Measurements from ENCODE around the gene TRMO. TPM values are rescaled to one million over a fixed set of nuclear protein-coding genes. Genes with fewer than 3 reads are reported as not detected.
"Not testable (repeated sequence)": the region's sequence is repeated elsewhere in the genome, so short reads cannot be mapped to it uniquely, and the experiment has no call there.

TRMO gene, protein sequence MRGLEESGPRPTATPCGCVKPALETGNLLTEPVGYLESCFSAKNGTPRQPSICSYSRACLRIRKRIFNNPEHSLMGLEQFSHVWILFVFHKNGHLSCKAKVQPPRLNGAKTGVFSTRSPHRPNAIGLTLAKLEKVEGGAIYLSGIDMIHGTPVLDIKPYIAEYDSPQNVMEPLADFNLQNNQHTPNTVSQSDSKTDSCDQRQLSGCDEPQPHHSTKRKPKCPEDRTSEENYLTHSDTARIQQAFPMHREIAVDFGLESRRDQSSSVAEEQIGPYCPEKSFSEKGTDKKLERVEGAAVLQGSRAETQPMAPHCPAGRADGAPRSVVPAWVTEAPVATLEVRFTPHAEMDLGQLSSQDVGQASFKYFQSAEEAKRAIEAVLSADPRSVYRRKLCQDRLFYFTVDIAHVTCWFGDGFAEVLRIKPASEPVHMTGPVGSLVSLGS
- 10 to 100 TPM; 18.3 to 22.0 (median 21.1) TPM for polyA plus RNA-seq (ENCODE audit: insufficient read length in 3 of 3)
- long read RNA-seq, donor 1, partial matches to known transcripts = 0 of 2 reads
- long read RNA-seq, donor 1, other reads (novel, unspliced or antisense) = 0 of 2 reads
- long read RNA-seq, donor 2 = 0 reads
- long read RNA-seq, donor 3, partial matches to known transcripts = 0 of 5 reads
- long read RNA-seq, donor 3, other reads (novel, unspliced or antisense) = 0 of 5 reads
- long read RNA-seq, donor 4, partial matches to known transcripts = 0 of 1 reads
- long read RNA-seq, donor 4, other reads (novel, unspliced or antisense) = 0 of 1 reads
- long read RNA-seq, donor 5 = 0 reads
- long read RNA-seq, donor 6, partial matches to known transcripts = 0 of 5 reads
- long read RNA-seq, donor 6, other reads (novel, unspliced or antisense) = 0 of 5 reads
- long read RNA-seq, donor 7, transcript TRMO-203 (5 exons, 1,647 nt) = major isoform, 5 of 7 reads
- long read RNA-seq, donor 7, partial matches to known transcripts = 0 of 7 reads
- long read RNA-seq, donor 7, other reads (novel, unspliced or antisense) = 0 of 7 reads
- long read RNA-seq, donor 8, transcript TRMO-203 (5 exons, 1,647 nt) = minor isoform, 5 of 21 reads
- long read RNA-seq, donor 8, transcript TRMO-202 (2 exons, 2,971 nt) = major isoform, 6 of 21 reads
- long read RNA-seq, donor 8, partial matches to known transcripts = 9 of 21 reads
- long read RNA-seq, donor 8, other reads (novel, unspliced or antisense) = 0 of 21 reads
- long read RNA-seq, donor 9, partial matches to known transcripts = 0 of 4 reads
- long read RNA-seq, donor 9, other reads (novel, unspliced or antisense) = 0 of 4 reads
- long read RNA-seq, donor 10, partial matches to known transcripts = 0 of 1 reads
- long read RNA-seq, donor 10, other reads (novel, unspliced or antisense) = 0 of 1 reads
- long read RNA-seq, donor 11, partial matches to known transcripts = 0 of 1 reads
- long read RNA-seq, donor 11, other reads (novel, unspliced or antisense) = 0 of 1 reads
- long read RNA-seq, donor 12 = 0 reads
- long read RNA-seq, donor 13 = 0 reads
- long read RNA-seq, donor 14, partial matches to known transcripts = 0 of 6 reads
- long read RNA-seq, donor 14, other reads (novel, unspliced or antisense) = 0 of 6 reads
- long read RNA-seq, donor 15, partial matches to known transcripts = 0 of 2 reads
- long read RNA-seq, donor 15, other reads (novel, unspliced or antisense) = 0 of 2 reads
- long read RNA-seq, donor 16, transcript TRMO-203 (5 exons, 1,647 nt) = major isoform, 6 of 9 reads
- long read RNA-seq, donor 16, partial matches to known transcripts = 0 of 9 reads
- long read RNA-seq, donor 16, other reads (novel, unspliced or antisense) = 0 of 9 reads

DNA sequence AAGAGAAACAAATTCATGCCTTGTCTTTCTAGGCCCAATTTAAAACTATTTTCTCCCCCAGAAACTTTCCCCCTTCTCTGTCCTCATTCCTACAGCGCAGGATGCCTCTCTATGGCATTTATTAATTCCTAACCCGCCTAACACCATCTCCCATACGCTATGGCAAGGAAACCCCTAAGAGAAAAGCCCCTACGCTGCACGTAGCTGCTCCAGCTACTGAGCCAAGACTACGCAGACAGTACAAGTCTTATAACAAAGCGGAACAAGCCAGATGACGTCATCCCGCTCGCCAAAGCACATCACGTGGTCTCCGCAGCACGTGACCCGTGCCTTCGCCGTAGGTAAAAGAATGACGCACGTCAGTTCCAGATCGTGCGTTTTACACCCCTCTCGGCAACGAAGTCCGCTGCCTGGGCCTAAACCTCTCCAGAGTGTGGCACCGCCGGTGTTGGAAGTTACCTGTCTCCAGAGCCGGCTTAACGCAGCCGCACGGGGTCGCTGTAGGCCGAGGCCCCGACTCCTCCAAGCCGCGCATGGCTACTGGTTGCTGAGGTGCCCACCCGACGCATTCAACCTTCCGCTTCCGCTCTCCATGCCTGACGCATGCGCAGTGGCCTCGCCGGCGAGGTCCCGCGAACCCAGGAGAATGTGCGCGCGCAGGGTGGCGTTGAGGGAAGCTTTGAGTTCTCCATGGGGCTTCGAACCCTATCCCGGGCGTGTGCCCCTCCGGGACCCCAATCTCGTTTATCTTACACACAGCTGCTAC lies at the start of gene TRMO:
Gene TRMO, minus strand, starts transcription at position 542 of the 766 bp plus-strand sequence. Its CDS starts 7 bp downstream, at position 535.
- peak; percentile 96 to 100 (median 98) for DNase-seq (ENCODE audit: extremely low read depth in 1 of 11, low read depth in 9 of 11, low spot score in 4 of 11)

DNA sequence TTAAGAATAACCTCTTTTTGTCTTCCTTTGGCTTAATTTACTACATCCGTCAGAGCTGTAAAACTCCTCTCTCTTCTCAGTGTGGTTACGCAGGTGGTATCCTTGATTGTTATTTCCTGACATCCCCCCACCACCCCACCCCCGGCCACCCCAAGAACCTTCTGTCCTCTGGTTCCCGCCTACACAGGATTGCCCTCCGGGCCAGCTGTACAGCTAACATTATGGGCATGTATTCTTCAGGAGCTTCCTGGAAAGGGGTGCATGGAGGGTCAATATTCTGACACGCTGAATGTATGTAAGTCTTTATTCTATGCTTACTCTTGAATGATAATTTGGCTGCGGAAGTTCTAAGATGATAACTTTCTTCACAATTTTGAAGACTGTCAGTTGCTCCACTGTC lies 47.9 kb upstream of the TRMO start:
- no peak for DNase-seq (ENCODE audit: extremely low read depth in 1 of 11, low read depth in 9 of 11, low spot score in 4 of 11)

DNA sequence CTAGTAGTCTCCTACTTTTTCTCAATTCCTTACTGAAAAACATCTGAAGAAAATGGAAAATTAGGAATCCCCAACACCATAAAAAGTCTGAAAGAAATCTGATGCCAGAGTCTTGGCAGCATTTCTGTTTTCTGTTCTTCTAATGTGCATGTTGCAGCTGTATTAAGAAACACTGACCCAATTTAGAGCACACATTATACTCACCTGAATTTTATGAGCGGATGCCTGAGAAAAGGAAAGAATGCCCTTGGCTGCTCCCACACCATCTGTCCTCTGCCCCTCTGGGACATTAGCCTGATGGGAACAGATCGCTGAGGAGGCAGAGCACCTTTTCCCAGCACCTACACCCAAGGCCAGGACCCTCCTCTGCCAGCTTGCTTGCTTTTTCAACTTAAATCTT lies 46.7 kb upstream of the TRMO start:
- no peak for DNase-seq (ENCODE audit: extremely low read depth in 1 of 11, low read depth in 9 of 11, low spot score in 4 of 11)

DNA sequence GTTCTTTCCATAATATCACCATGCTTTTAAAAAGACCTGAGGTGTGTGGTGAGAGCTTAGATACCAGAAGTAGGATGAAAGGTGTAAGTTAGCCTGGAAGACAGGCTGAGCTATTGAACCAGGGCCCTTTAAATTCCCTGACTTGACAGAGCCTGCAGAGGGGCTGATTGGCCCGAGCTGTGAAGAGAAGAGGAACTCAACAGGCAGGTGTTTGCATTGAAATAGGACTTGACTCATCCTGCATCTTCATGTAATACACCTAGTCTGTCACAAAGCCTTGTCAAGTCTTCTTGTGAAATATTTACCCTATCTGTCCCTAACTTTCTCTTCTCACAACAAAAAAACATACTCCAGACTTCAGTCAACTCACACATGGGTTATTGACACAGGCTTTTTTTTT lies 44.2 kb upstream of the TRMO start:
- no peak for DNase-seq (ENCODE audit: extremely low read depth in 1 of 11, low read depth in 9 of 11, low spot score in 4 of 11)

DNA sequence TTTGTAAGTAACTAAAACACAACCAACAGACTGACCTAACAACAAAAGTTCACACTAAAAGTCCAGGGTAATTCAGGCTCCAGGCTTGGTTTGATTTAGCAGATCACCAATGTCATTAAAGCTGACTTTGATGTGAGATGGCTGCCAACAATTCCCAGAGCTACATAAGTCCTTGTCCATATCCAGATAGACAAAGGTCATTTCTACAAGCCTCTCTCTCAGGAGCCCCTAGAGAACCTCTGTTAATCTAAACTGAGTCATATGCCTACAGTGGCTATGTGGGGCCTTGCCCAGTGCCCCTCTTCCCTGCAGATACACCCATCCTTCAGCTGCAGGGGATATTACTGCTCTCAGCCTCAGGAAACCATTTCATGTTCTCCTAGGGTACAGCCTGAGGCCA lies 42.6 kb upstream of the TRMO start:
- no peak for DNase-seq (ENCODE audit: extremely low read depth in 1 of 11, low read depth in 9 of 11, low spot score in 4 of 11)

DNA sequence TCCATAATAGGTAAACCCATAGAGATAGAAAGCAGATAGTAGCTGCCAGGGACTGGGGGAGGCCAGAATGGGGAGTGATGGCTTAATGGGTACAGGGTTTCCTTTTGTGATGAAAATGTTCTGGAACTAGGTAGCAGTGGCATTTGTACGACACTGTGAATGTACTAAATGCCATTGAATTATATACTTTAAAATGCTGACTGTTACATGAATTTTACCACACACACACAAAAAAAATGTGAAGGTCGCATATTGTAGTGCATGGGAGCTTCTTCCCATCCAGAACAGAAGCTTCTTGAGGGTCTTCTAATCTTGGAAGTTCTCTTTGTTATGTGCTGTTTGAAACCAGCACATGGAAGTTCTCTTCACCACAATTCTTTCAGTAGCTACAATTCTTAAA lies 40.9 kb upstream of the TRMO start:
- no peak for DNase-seq (ENCODE audit: extremely low read depth in 1 of 11, low read depth in 9 of 11, low spot score in 4 of 11)

DNA sequence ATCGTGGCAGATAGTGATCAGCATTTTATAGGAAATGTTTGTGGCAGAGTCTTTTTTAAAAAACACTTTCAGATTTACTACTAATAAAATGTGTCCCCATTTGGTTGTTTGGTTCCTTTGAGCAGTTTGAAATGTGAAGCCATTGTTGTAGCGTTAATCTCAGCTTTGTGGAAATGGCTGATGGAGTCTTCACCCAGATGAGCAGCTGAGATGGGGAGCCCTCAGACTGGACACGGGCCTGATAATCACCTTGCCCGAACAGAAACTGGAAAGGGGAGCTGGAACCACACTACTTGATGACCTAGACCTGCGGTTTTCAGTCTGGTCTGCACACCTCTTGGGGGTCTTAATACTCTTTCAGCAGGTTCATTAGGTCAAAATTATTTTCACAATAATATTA lies 40.3 kb upstream of the TRMO start:
- no peak for DNase-seq (ENCODE audit: extremely low read depth in 1 of 11, low read depth in 9 of 11, low spot score in 4 of 11)

DNA sequence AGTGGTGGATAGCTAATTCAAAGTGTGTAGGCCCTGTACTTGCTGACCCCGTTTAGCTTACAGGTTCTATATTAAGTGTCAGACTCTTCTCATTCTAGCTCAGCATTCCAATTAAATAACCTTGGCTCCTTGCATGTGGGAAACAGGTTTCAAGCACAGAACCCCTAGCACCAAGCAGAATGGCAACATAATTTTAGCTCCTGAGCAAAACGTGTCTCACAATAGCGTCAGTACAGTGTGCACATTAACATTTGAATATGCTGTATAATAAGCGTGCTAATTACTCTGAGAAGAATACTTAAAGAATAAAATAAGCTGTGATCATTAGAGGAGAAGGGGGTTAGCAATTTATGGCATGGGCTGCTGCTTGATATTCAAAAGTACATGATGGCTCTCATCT lies 39.8 kb upstream of the TRMO start:
- no peak for DNase-seq (ENCODE audit: extremely low read depth in 1 of 11, low read depth in 9 of 11, low spot score in 4 of 11)

DNA sequence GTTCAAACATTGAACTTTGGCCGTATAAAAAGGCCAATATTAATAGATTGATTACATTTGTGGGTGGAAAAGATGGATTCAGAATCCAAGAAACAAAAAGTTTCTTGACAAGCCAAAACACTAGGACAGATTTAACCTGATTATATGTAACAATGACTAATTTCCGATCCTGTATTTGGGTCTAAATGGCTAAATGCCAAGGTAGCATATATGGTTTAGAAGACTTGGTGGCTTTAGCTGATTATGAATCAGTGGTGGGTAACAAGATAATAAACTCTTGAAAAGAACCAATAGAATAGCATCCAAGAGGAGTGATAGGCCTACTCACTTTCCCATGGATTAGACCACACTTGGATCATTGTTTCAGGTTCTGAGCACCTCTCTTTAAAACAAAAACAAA lies 39.1 kb upstream of the TRMO start:
- DNase-seq (ENCODE audit: extremely low read depth in 1 of 11, low read depth in 9 of 11, low spot score in 4 of 11) = no peak

DNA sequence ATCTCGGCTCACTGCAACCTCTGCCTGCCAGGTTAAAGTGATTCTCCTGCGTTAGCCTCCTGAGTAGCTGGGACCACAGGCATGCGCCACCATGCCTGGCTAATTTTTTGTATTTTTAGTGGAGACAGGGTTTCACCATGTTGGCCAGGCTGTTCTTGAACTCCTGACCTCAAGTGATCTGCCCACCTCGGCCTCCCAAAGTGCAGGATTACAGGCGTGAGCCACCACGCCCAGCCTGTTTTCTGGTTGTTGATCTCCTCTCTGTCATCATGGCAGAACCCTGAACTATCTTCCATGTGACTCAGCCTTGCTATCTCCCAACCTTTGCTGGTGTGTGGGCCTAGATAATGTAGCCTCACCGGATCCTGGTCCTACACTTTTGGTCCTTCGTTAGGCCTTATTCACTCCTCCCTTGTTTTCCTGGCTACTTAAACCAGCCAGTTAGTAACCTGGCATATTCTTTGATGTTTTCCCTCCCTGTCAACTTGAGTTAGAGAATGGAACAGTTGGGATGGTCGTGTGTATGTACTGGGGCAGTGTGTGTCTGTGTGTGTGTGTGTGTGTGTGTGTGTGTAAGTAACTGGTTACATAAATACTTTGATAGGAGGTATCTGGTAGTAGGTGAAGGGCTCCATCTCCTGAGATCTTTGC lies 38.5 kb upstream of the TRMO start:
- DNase-seq (ENCODE audit: extremely low read depth in 1 of 11, low read depth in 9 of 11, low spot score in 4 of 11) = not testable (repeated sequence)

DNA sequence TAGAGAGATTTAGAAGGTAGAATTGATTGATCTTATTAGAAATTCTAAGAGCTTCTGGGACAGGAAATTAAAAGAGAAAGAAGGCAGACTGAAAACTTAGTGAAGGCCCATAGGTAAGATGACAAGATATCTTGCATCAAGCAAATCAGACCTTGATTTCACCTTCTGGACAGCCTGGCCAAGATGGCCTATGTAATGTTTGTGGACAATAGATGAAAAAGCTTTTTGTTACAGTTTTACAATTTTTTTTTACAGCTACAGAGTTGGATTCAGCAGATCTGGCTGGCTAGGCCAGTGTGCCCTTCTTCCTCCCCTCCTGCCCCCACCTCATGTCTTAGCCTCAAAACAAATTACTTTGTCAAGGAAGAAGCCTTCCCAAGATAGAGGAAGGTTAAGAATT lies 37.3 kb upstream of the TRMO start:
- DNase-seq (ENCODE audit: extremely low read depth in 1 of 11, low read depth in 9 of 11, low spot score in 4 of 11) = no peak

DNA sequence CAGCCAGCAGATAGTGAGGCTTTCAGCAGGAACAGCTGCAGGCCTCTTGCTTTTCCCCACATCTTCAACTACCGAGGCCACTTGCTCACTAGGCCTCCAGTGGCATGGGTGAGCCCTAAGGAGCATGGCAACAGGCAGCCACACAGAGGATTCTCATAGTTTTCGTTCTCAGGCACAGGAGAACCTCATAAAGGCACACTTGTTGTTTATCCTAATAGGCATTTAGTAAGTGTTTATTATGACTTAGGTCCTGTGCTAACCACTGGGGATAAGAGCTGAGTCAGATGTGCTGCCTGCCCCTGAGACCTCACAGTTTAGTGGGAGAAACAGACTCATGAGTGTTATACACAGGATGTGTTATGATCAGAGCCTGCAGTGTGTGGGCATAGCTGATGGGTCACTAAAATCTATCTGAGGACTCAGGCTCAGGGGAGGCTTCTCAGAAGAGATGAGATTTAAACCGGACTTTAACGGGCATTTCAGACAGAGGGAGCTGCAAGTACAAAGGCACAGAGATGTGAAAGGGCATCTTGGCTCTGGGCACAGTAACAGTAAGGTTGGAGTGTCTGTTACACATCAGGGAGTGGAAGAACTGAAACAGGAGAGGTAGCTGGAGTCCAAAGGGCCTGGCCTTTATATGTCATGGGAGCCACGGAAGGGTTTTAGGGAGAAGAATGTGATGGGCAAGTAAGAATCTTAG lies 36.7 kb upstream of the TRMO start:
- no peak for DNase-seq (ENCODE audit: extremely low read depth in 1 of 11, low read depth in 9 of 11, low spot score in 4 of 11)

DNA sequence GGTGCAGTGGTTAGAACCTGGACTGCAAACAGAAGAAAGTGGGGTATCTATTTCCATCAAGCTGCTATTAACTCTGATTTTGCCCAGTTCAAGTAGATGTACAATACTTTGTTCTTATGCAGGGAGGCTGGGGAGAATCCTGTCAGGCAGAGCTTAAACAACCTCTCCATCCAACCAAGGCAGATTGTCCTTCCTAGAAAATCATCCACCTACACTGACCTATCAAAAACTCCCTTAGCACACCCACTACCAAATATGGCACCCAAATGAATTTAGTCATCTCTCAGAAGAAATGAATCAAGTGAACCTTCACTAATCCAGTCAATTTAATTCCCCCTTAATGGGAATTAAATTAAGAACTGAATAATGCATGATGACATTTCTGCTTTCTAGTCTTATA lies 34.0 kb upstream of the TRMO start:
- DNase-seq (ENCODE audit: extremely low read depth in 1 of 11, low read depth in 9 of 11, low spot score in 4 of 11) = no peak

DNA sequence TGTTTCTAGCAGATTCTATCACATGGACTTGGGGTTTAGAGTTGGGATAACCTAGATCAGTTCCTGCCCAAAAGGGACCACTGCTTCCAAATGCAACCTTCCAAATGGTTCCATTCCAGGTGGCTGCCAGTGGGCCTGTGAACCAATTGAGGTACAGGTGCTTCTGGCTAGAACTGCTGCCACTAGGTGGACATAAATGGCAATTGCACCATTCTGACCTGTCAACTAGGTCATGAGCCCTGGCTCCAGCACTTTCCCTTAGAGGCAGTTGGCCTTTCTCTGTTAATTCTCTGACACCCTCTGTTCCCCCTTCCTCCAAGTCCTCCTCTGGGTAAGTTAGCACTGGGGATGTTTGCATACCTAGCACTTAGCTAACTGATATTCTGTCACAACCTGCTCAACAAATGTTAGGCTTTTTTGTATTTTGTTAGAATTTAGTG lies 32.3 kb upstream of the TRMO start:
- peak in 4 of 11 donors; percentile 2 to 9 (median 8) for DNase-seq (ENCODE audit: extremely low read depth in 1 of 11, low read depth in 9 of 11, low spot score in 4 of 11)

DNA sequence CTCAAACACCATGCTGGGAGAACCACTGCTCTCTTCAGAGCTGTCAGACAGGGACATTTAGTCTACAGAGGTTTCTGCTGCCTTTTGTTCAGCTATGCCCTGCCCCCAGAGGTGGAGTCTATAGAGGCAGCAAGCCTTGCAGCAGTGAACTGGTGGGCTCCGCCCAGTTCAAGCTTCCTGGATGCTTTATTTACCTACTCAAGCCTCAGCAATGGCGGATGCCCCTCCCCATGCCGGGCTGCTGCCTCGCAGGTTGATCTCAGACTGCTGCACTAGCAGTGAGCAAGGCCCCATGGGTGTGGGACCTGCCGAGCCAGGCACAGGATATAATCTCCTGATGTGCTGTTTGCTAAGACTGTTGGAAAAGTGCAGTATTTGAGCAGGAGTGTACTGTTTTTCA lies 28.6 kb upstream of the TRMO start:
- DNase-seq (ENCODE audit: extremely low read depth in 1 of 11, low read depth in 9 of 11, low spot score in 4 of 11) = not testable (repeated sequence)

DNA sequence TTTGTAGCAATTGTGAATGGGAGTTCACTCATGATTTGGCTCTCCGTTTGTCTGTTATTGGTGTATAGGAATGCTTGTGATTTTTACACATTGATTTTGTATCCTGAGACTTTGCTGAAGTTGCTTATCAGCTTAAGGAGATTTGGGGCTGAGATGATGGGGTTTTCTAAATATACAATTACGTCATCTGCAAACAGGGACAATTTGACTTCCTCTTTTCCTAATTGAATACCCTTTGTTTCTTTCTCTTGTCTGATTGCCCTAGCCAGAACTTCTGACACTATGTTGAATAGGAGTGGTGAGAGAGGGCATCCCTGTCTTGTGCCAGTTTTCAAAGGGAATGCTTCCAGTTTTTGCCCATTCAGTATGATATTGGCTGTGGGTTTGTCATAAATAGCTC lies 24.8 kb upstream of the TRMO start:
- DNase-seq (ENCODE audit: extremely low read depth in 1 of 11, low read depth in 9 of 11, low spot score in 4 of 11) = not testable (repeated sequence)
